Stimulated activated CD4-positive, alpha-beta T cell treated with anti-CD3 and anti-CD28 coated beads, TNF-alpha, amount 100 ng/mL, for 24 hours (primary cell): ENCODE data around the gene E2F1.
"Not testable (repeated sequence)": the region's sequence is repeated elsewhere in the genome, so short reads cannot be mapped to it uniquely, and the experiment has no call there.

Experiments used
- DNase-seq, 3 experiments: peaks; one replicate each; pipeline ENCODE4 v3.0.0-alpha.2; 2020; ENCODE audit warnings: low read depth in 3 of 3

The E2F1 gene

GRCh38 chr20:33658929-33659328 is 27.3 kb downstream of the E2F1 start:
- no peak for DNase-seq

DNA sequence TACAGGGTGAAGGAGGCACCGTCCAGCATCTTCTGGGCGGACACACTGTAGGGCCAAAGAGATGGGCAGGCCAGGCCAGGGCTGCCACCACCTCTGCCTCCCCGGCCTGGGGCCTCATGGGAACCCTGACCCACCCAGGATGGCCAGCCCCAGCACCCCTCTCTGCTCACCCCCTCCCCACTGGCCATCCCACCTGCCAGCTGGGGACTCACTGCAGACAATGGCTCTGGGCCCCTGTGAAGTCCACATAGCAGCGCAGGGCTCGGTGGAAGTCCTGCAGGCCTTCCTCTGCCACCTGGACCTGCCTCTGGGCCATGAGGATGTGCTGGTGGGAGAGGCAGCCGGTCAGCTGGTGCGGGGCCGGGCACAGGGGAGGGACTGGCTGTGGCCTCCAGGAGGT is 27.7 kb downstream of the E2F1 start:
- DNase-seq, result no peak

DNA sequence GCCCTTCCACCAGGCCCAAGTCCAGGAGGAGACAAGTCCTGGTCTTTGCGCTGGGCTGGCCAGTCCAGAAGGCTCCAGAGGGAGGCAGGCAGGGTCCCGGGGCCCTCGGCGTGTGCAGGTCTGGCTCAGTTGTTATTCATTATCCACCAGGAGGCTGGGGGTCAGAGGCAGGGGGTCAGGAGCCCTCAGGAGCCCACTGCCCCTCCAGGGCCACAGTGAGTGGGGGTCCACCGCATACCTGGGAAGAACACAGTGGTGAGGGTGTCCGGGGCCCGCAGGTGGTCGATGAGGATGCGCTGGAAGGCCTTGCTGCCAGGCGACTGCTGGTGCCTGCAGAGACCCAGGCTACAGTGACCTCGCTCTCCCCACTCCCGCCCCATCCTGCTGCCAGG is 28.5 kb downstream of the E2F1 start:
- no peak for DNase-seq

- DNase-seq, result no peak
Observed at GRCh38 chr20:33656783-33657703, 29.1 kb downstream of the E2F1 start.

- DNase-seq, result no peak
Observed at GRCh38 chr20:33656010-33656782, 30.0 kb downstream of the E2F1 start.

GRCh38 chr20:33655164-33655563 is 31.0 kb downstream of the E2F1 start:
- DNase-seq, result no peak

DNA sequence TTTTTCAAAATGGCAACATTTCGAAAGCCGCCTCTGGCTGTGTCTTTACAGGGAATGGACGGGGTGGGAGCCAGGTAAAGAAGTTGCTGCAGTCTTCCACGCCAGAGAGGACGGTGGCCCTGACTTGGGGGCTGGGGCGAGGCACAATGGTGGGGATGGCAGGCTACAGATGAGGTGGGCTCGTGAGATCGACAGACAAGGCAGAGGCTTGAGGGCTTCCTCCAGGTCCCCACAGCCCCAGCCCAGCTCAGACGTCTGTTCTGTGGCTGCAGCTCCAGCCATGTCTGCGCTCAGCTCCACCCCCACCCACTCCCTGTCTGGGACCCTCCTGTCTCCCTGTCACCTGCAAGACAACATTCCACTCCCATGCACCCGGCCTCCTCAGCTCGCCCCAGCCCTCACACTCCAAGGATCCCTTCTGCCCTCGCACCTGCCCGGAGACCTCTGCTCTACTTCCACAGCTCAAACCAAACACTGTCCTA is 31.5 kb downstream of the E2F1 start:
- no peak for DNase-seq

GRCh38 chr20:33653900-33654596 is 32.1 kb downstream of the E2F1 start:
- no peak for DNase-seq

DNA sequence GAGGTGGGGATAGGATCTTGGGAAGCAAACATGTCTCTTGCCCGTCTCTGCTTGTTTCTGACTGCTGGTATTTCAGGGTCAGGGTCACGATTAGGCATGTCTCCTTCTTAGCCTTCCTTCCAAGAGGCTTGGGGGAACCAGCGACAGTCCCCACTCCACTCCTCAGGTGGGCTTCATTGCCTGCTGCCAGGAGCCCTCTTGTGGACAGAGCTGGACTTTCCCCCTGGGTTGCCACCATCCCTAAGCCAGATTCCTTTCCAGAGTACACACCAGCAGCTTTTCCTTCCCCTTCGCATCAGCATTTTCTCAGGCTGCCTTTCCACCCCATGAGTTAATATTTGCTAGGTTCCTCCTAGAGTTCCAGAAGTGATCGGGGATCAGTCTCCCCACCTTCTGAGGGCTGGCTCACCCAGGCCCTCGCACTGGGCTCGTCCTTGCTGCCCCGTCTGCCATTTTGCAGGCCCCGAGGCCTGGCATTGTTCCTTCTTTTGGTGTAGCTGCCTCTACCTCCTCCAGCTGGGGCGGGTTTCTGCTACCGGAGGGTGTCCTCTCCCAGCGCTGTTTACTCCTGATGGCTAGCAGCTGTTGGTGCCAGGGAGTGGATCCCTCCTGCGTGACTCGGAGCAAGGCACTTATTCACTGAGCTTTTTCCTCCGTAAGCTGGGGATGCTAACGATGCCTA is 32.8 kb downstream of the E2F1 start:
- DNase-seq, result peak in 1 of 3 experiments; percentile 42

DNA sequence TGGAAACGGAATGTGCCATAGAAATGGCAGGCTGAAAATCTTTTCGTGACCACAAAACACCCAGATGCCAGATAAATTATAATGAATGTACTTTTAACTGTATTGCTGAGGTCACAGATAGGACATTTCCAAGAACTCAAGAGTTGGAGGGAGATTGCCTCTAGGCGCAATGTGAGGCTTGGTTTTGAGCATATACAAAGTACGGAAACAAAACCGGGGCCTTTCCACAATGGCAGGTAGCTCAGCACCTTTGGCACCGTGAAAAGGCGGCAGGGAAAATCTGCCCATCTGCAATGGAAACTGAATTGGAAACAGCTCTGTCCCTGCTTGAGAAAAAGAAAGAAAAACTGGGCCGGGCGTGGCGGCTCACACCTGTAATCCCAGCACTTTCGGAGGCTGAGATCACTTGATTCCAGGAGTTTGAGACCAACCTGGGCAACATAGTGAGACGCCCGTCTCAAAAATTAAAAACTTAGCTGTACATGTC is 34.6 kb downstream of the E2F1 start:
- DNase-seq, result no peak

DNA sequence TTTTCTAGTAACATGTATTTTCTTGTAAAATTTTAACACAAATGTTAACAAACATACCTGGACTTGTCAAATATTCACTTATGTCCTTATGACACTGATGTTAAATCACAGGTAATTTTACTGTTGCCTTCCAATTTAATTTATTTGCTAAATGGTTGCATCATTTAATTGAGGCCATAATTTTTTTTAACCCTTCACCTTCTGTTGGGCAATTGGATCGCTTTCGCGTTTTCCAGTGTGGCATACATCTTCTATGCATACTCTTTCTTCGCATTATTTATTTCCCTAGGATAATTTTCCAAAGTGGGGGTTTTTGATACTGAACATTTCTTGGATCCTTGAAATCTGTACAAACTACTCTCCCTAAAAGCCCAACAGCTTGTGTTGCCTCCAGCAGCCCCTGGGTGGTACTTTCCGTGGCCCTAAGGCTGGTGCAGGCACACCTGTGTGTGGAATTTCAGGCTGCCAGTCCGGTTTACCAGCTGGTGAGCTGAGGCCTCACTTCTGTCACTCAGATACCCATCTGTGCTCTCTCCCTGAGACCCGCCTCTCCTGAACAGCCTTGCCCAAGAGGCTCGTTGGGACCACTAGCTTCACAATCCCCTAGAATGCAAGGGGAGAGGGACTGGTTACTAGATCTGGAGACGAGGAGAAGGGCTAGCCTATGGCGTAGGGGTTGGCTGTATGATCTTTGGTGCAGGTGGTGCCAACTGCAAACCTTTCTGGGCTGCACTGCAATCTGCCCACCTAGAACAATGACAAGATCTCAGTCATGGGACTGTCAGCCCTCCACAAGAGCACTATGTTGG is 35.2 kb downstream of the E2F1 start:
- no peak for DNase-seq

- DNase-seq, result no peak
Observed at GRCh38 chr20:33650111-33650752, 36.0 kb downstream of the E2F1 start.

GRCh38 chr20:33649201-33649681 is 36.9 kb downstream of the E2F1 start:
- DNase-seq, result no peak

- DNase-seq, result no peak
Observed at GRCh38 chr20:33648396-33649004, 37.7 kb downstream of the E2F1 start.

DNA sequence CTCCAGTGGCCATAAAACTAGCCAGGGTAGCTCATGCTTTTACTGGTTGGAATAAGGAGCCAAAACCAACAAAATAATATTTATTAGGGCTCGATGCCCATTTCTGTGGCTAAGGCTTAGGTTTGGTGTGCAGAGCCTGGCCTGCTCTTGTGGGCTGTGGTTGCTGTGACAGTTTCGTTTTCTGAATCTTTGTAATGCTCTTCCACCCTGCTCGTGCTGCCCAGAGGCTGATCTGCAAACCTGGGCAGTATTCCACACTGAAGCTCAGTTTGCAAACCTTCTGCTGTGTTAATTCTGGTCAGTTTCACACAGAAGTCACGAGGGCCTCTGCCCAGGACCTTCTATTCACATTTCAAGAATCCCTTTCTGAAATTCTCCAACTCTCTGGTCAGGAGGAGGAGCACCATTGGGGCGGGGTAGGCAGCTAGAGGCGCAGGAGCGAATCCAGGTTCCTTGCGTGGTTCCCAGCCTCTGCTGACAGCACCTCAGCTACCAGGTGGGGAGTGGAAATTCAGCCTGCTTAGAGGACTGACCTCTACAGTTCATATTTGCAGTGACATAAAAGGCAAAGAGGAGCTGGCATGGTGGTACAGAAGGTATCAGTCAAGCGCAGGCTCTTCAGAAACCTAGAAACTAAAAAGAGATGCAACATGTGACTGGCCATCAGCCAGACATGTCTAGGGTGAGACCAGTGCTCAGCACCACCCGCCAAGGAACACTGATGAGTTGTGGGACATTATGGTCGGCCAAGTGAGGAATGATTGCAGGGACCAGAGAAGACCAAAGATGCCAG is 38.4 kb downstream of the E2F1 start:
- DNase-seq, result no peak

DNA sequence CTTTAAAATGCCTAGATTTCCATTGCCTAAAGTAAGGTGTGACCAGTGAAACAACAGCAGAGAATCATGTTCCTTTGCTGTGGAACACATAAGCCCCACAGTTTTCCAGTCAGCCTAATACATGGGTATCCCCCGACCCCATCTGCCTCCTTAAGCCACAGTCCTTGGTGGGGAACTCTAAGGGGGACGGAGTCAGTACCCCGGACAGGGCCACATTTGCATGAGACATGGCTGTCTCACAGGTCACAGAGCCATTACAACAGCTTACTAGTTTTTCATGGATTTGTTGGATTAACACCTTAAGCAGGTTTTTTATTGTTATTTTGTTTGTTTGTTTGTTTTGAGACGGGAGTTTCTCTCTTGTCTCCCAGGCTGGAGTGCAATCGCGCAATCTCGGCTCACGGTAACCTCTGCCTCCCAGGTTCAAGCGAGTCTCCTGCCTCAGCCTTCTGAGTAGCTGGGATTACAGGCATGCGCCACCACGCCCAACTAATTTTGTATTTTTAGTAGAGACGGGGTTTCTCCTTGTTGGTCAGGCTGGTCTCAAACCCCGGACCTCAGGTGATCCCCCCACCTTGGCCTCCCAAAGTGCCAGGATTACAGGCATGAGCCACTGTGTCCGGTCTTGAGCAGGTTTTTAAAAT is 39.1 kb downstream of the E2F1 start:
- DNase-seq, result not testable (repeated sequence)

GRCh38 chr20:33646191-33646590 is 40.0 kb downstream of the E2F1 start:
- DNase-seq, result no peak

- no peak for DNase-seq
Observed at GRCh38 chr20:33645396-33645795, 40.8 kb downstream of the E2F1 start.
